ENCODE data around the gene GNA15.

DNA sequence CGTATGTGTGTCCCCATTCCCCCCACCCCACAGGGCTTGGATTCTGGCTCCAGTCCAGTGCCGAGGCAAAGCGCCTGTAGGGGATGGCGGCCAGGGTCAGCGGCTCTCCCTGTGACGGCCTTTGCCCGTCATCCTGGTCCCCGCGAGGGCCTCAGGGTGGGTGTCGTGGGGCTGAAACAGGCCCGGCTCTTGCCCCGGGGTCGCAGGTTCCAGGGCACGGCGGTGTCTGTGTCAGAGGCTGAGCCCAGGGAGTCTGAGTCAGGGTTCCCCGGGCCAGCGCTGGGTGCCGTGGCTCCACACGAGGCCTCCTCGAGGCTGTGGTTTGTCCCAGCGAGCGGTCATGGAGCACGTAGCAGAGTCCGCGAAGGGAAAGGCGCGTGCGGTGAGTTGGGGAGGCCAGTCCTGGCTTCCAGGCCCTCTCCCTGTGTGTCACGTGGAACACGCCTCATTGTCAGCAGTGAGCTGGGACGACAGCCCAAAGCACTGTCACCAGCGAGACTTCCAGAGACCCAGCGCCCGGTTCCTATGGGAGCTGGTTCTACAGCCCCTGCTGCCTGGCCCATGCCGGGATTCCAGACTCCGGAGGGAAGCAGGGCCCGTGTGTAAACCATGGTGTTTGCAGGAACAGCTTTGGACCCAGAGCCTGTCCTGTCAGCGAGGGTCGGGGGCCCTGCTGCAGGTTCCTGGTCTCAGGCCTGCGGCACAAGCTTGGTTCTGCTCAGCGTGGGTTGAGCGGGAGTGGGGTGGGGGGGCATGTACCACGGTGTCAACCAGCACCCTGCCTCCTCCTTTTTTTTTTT lies 63.3 kb downstream of the GNA15 start:
- TF ChIP-seq, protein P1, sequence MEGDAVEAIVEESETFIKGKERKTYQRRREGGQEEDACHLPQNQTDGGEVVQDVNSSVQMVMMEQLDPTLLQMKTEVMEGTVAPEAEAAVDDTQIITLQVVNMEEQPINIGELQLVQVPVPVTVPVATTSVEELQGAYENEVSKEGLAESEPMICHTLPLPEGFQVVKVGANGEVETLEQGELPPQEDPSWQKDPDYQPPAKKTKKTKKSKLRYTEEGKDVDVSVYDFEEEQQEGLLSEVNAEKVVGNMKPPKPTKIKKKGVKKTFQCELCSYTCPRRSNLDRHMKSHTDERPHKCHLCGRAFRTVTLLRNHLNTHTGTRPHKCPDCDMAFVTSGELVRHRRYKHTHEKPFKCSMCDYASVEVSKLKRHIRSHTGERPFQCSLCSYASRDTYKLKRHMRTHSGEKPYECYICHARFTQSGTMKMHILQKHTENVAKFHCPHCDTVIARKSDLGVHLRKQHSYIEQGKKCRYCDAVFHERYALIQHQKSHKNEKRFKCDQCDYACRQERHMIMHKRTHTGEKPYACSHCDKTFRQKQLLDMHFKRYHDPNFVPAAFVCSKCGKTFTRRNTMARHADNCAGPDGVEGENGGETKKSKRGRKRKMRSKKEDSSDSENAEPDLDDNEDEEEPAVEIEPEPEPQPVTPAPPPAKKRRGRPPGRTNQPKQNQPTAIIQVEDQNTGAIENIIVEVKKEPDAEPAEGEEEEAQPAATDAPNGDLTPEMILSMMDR (IDR thresholded peaks at IDR 0.05; ENCODE audit: low read length): no peak
- TF ChIP-seq EZH2 (optimal IDR thresholded peaks at IDR 0.05; ENCODE audit: low read depth, low read length) (no peak), EZH2phosphoT487 (IDR thresholded peaks at IDR 0.05; ENCODE audit: low read length) (no peak)
